OCI-LY1 (cell line): ENCODE measurements around the gene PEX5L.
A peak's percentile ranks its signal among the peaks of the same experiment; 100 is the strongest.

ENCODE experiments used
- H2AFZ ChIP-seq: fragments of 200-600 bp; sonication (generic), shearing (Covaris generic); 2 replicates; pipeline ENCODE4 v1.6.0; 2014; ENCODE audit warnings: antibody characterized with exemption, mild to moderate bottlenecking, low read length
- H3F3A ChIP-seq: fragments of 200-600 bp; sonication (generic), shearing (Covaris generic); 2 replicates; pipeline ENCODE4 v1.6.0; 2014; ENCODE audit warnings: mild to moderate bottlenecking, antibody characterized with exemption, low read length, moderate library complexity; ENCODE audit not compliant: insufficient read depth
- H3K27ac ChIP-seq: fragments of 200-600 bp; sonication (generic); 2 replicates; pipeline ENCODE4 v1.5.1; 2014; ENCODE audit warnings: low read length, mixed run types, mild to moderate bottlenecking, low read depth; ENCODE audit not compliant: poor library complexity, severe bottlenecking
- H3K27me3 ChIP-seq: fragments of 200-600 bp; sonication (generic); 2 replicates; pipeline ENCODE4 v1.6.0; 2014; ENCODE audit warnings: antibody characterized with exemption, mild to moderate bottlenecking, low read length, moderate library complexity; ENCODE audit not compliant: insufficient read depth
- H3K36me3 ChIP-seq: fragments of 200-600 bp; sonication (generic); 2 replicates; pipeline ENCODE4 v1.6.1; 2014; ENCODE audit warnings: mild to moderate bottlenecking, antibody characterized with exemption, low read length, moderate library complexity, mixed read lengths; ENCODE audit not compliant: insufficient read depth
- H3K4me1 ChIP-seq: fragments of 200-600 bp; sonication (generic); 2 replicates; pipeline ENCODE4 v1.5.1; 2014; ENCODE audit warnings: mild to moderate bottlenecking, low read length, moderate library complexity; ENCODE audit not compliant: insufficient read depth, severe bottlenecking
- H3K4me2 ChIP-seq: fragments of 200-600 bp; sonication (generic), shearing (Covaris generic); 2 replicates; pipeline ENCODE4 v1.6.1; 2014; ENCODE audit warnings: low read length
- H3K4me3 ChIP-seq: fragments of 200-600 bp; sonication (generic); 2 replicates; pipeline ENCODE4 v1.5.1; 2014; ENCODE audit warnings: low read length, low read depth, mild to moderate bottlenecking, mixed read lengths; ENCODE audit not compliant: poor library complexity, severe bottlenecking
- H3K79me2 ChIP-seq: fragments of 200-600 bp; shearing (Covaris generic); 2 replicates; pipeline ENCODE4 v1.6.1; 2016; ENCODE audit warnings: mixed run types, low read length, mixed read lengths; ENCODE audit not compliant: insufficient read depth
- H3K9ac ChIP-seq: fragments of 200-600 bp; sonication (generic), shearing (Covaris generic); 2 replicates; pipeline ENCODE4 v1.6.1; 2014; ENCODE audit warnings: mild to moderate bottlenecking, low read length, mixed read lengths
- H3K9me2 ChIP-seq: fragments of 200-600 bp; sonication (generic), shearing (Covaris generic); 2 replicates; pipeline ENCODE4 v1.6.1; 2014; ENCODE audit warnings: low read depth, mild to moderate bottlenecking, low read length, mixed read lengths
- H3K9me3 ChIP-seq: fragments of 200-600 bp; shearing (Covaris generic); 2 replicates; pipeline ENCODE4 v1.6.1; 2014; ENCODE audit warnings: low read length, mixed read lengths
- H4K20me1 ChIP-seq: fragments of 200-600 bp; sonication (generic), shearing (Covaris generic); 2 replicates; pipeline ENCODE4 v1.6.0; 2016; ENCODE audit warnings: mild to moderate bottlenecking, low read length; ENCODE audit not compliant: insufficient read depth
- CTCF ChIP-seq: fragments of 200-600 bp; sonication (generic), shearing (Covaris generic); IDR thresholded peaks from 2 replicates; pipeline ENCODE4 v1.5.1; 2017; ENCODE audit warnings: mild to moderate bottlenecking, antibody characterized with exemption, low read length, moderate library complexity, mixed read lengths
- EZH2 ChIP-seq: fragments of 200-600 bp; sonication (generic), shearing (Covaris generic); IDR thresholded peaks from 2 replicates; pipeline ENCODE4 v1.8.0; 2017; ENCODE audit warnings: borderline replicate concordance, mixed run types, mild to moderate bottlenecking, antibody characterized with exemption, low read length, moderate library complexity, mixed read lengths

Gene PEX5L

GRCh38 chr3:179961703-179962078 is 75.0 kb downstream of the PEX5L start:
- Histone ChIP-seq H3K27me3 (no peaks in the 10 kb centered on the region), H3K36me3 (no peaks in the 10 kb centered on the region), H3K9ac (peak overlapping the region; percentile 34), H3K4me3 (peak overlapping the region; percentile 40), H2AFZ (no peak overlapping the region), H3K4me2 (peak overlapping the region; percentile 60), H3K4me1 (peaks cover 100% of the 10 kb centered on the region), H3K9me3 (no peaks in the 10 kb centered on the region), H3K27ac (peak overlapping the region; percentile 96), H4K20me1 (no peaks in the 10 kb centered on the region), H3K79me2 (no peaks in the 10 kb centered on the region), H3F3A (no peaks in the 10 kb centered on the region), H3K9me2 (no peaks in the 10 kb centered on the region)
- TF ChIP-seq EZH2: no peak
- TF ChIP-seq CTCF: no peak

DNA sequence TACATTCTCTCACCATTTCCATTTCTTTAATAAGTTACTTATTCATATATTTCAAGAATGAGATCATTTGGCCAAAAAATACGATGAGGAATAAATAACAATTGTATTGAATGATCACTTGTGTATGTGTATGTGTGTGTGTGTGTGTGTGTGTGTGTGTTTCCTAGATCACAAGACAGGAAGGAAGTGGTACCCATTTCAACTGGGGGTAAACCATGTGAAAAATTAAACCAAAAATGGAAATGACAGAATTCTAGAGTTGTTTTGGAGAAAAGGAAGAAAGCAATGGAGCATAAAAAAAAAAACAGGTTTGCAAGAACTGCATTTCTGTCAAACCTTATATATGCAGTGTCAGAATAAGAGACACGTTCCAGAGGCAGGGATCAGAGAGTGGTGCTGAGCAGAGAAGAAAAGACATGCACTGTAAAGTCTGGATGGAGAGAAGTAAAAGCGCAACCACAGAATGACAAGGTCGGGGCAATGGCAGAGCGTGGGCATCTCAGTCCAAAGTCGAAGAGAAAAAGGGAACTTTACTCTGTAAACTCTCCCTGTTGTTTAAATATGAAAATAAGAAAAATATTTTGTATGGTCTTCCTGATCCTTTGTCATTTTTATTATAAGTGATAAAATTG is 75.5 kb downstream of the PEX5L start:
- no peaks in the 10 kb centered on the region for H3K79me2 ChIP-seq
- H3K27ac ChIP-seq: peak overlapping the region; percentile 96
- TF ChIP-seq CTCF (no peak), EZH2 (no peak)

GRCh38 chr3:179958759-179959158 is 78.0 kb downstream of the PEX5L start:
- Histone ChIP-seq H3K27ac (peak overlapping the region; percentile 96), H3K4me1 (peaks cover 100% of the 10 kb centered on the region), H3K27me3 (no peaks in the 10 kb centered on the region), H3K4me3 (peak overlapping the region; percentile 53), H4K20me1 (no peaks in the 10 kb centered on the region), H3K79me2 (no peaks in the 10 kb centered on the region), H3K9ac (peak overlapping the region; percentile 61), H3K36me3 (no peaks in the 10 kb centered on the region), H3K9me2 (no peaks in the 10 kb centered on the region), H3K4me2 (peak overlapping the region; percentile 61), H3F3A (peaks cover 6% of the 10 kb centered on the region; the same call in 1 of the 2 replicates), H3K9me3 (no peaks in the 10 kb centered on the region), H2AFZ (no peak overlapping the region)
- TF ChIP-seq EZH2: no peak
- TF ChIP-seq CTCF: no peak

More for the DNA sequence above, 75.5 kb downstream of the PEX5L start:
- H3K9me2 ChIP-seq: no peaks in the 10 kb centered on the region
- no peaks in the 10 kb centered on the region for H3K27me3 ChIP-seq
- no peaks in the 10 kb centered on the region for H3K9me3 ChIP-seq
- H3K9ac ChIP-seq: peak overlapping the region; percentile 34
- H3K4me1 ChIP-seq: peaks cover 100% of the 10 kb centered on the region
- H4K20me1 ChIP-seq: no peaks in the 10 kb centered on the region
- H2AFZ ChIP-seq: no peak overlapping the region
- peaks cover 2% of the 10 kb centered on the region; the same call in 1 of the 2 replicates for H3F3A ChIP-seq
- H3K4me3 ChIP-seq: peak overlapping the region; percentile 40
- H3K36me3 ChIP-seq: no peaks in the 10 kb centered on the region
- peak overlapping the region; percentile 60 for H3K4me2 ChIP-seq
